Liver (tissue), 9 donors: ENCODE results near the gene FRMD4A. TPM values are rescaled to one million over a fixed set of nuclear protein-coding genes. Genes with fewer than 3 reads are reported as not detected.

Experiments
- DNase-seq: peaks from one replicate; pipeline ENCODE4 v3.0.0-alpha.2; 2017; ENCODE audit warnings: low spot score
- H3K27ac ChIP-seq, 2 donors: one replicate each; pipeline ENCODE4 v1.7.0; 2013; ENCODE audit warnings: inconsistent platforms in 2 of 2, low read length in 2 of 2, control low read depth in 1 of 2, low read depth in 1 of 2, mild to moderate bottlenecking in 1 of 2
- H3K27me3 ChIP-seq, 4 donors: one replicate each; pipeline versions ENCODE4 v1.6.1 to v1.7.0; 2013; ENCODE audit warnings: low read length in 3 of 4, inconsistent platforms in 1 of 4, mild to moderate bottlenecking in 1 of 4, moderate library complexity in 1 of 4; ENCODE audit not compliant: control insufficient read depth in 4 of 4, insufficient read depth in 4 of 4
- H3K36me3 ChIP-seq, 4 donors: one replicate each; pipeline versions ENCODE4 v1.6.1 to v1.7.0; 2013; ENCODE audit warnings: low read length in 3 of 4, mild to moderate bottlenecking in 3 of 4, low read depth in 1 of 4, moderate library complexity in 1 of 4; ENCODE audit not compliant: control insufficient read depth in 4 of 4, insufficient read depth in 3 of 4
- H3K4me1 ChIP-seq, 4 donors: one replicate each; pipeline versions ENCODE4 v1.6.1 to v1.7.0; 2013; ENCODE audit warnings: low read length in 3 of 4, mild to moderate bottlenecking in 3 of 4, moderate library complexity in 1 of 4; ENCODE audit not compliant: control insufficient read depth in 4 of 4, insufficient read depth in 4 of 4
- H3K4me3 ChIP-seq, 3 donors: one replicate each; pipeline versions ENCODE4 v1.6.1 to v1.7.0; 2013; ENCODE audit warnings: low read length in 3 of 3, control low read depth in 1 of 3, low read depth in 1 of 3, mild to moderate bottlenecking in 1 of 3
- H3K9ac ChIP-seq, 2 donors: one replicate each; pipeline ENCODE4 v1.7.0; 2013; ENCODE audit warnings: low read length in 2 of 2, mild to moderate bottlenecking in 2 of 2, moderate library complexity in 2 of 2, control low read depth in 1 of 2, low read depth in 1 of 2
- H3K9me3 ChIP-seq, 4 donors: one replicate each; pipeline versions ENCODE4 v1.6.1 to v1.7.0; 2013; ENCODE audit warnings: low read length in 3 of 4; ENCODE audit not compliant: control insufficient read depth in 4 of 4
- ATF3 ChIP-seq: IDR thresholded peaks from 2 replicates; pipeline ENCODE4 v1.6.1; 2016; ENCODE audit warnings: antibody characterized with exemption
- CTCF ChIP-seq: fragments of 150-350 bp; IDR thresholded peaks from 2 replicates; pipeline ENCODE4 v1.5.1; 2017; ENCODE audit warnings: improper control_type of control experiment, low read depth, low read length; ENCODE audit not compliant: missing input control
- EGR1 ChIP-seq, 2 donors: IDR thresholded peaks; 2 replicates each; pipeline ENCODE4 v1.6.1; 2016 to 2018; ENCODE audit warnings: antibody characterized with exemption in 2 of 2, low read depth in 2 of 2
- FOXA1 ChIP-seq: IDR thresholded peaks from 2 replicates; pipeline ENCODE4 v1.6.1; 2016; ENCODE audit warnings: antibody characterized with exemption
- FOXA2 ChIP-seq: IDR thresholded peaks from 2 replicates; pipeline ENCODE4 v1.6.1; 2016; ENCODE audit warnings: antibody characterized with exemption
- GABPA ChIP-seq, 2 donors: IDR thresholded peaks in 1 of 2; conservative IDR thresholded peaks in 1 of 2; 2 replicates each; pipeline ENCODE4 v1.6.1; 2016; ENCODE audit warnings: antibody characterized with exemption in 2 of 2, mild to moderate bottlenecking in 1 of 2, moderate library complexity in 1 of 2
- HNF4A ChIP-seq, 2 donors: conservative IDR thresholded peaks; 2 replicates each; pipeline ENCODE4 v1.6.1; 2016; ENCODE audit warnings: antibody characterized with exemption in 2 of 2, mild to moderate bottlenecking in 2 of 2
- HNF4G ChIP-seq: IDR thresholded peaks from 2 replicates; pipeline ENCODE4 v1.6.1; 2016; ENCODE audit warnings: antibody characterized with exemption
- JUND ChIP-seq, 2 donors: IDR thresholded peaks; 2 replicates each; pipeline ENCODE4 v1.6.1; 2016; ENCODE audit warnings: antibody characterized with exemption in 2 of 2
- MAX ChIP-seq: IDR thresholded peaks from 2 replicates; pipeline ENCODE4 v1.6.1; 2016; ENCODE audit warnings: antibody characterized with exemption
- NR2F2 ChIP-seq: IDR thresholded peaks from 2 replicates; pipeline ENCODE4 v1.6.1; 2016; ENCODE audit warnings: antibody characterized with exemption
- RAD21 ChIP-seq, 2 donors: IDR thresholded peaks; 2 replicates each; pipeline ENCODE4 v1.6.1; 2016; ENCODE audit warnings: antibody characterized with exemption in 2 of 2, mild to moderate bottlenecking in 2 of 2
- REST ChIP-seq: IDR thresholded peaks from 2 replicates; pipeline ENCODE4 v1.6.1; 2016; ENCODE audit warnings: antibody characterized with exemption, mild to moderate bottlenecking
- RXRA ChIP-seq, 2 donors: IDR thresholded peaks; 2 replicates each; pipeline ENCODE4 v1.6.1; 2017 to 2018; ENCODE audit warnings: antibody characterized with exemption in 2 of 2, mild to moderate bottlenecking in 1 of 2
- SP1 ChIP-seq: IDR thresholded peaks from 2 replicates; pipeline ENCODE4 v1.6.1; 2018; ENCODE audit warnings: antibody characterized with exemption, mild to moderate bottlenecking
- TAF1 ChIP-seq: conservative IDR thresholded peaks from 2 replicates; pipeline ENCODE4 v1.6.1; 2016; ENCODE audit warnings: antibody characterized with exemption, mild to moderate bottlenecking
- YY1 ChIP-seq: IDR thresholded peaks from 2 replicates; pipeline ENCODE4 v1.6.1; 2016; ENCODE audit warnings: antibody characterized with exemption, mild to moderate bottlenecking
- ZBTB33 ChIP-seq: IDR thresholded peaks from 2 replicates; pipeline ENCODE4 v1.6.1; 2016; ENCODE audit warnings: antibody characterized with exemption
- WGBS: extraction: QIAGEN DNeasy Blood & Tissue Kit; methylation state at CpG from one replicate; pipeline ENCODE4 v1.1.7; 2013; 5-methylcytosine and 5-hydroxymethylcytosine counted together
- polyA plus RNA-seq, 2 donors: library from polyadenylated mRNA; stranded (reverse) in 1 of 2; unstranded in 1 of 2; fragments of 200-250 nt in 1 of 2; fragments of >200 nt in 1 of 2; fragmentation: Nextera tagmentation in 1 of 2; extraction: Ambion mirVana in 1 of 2; gene quantifications; one replicate each; pipeline versions ENCODE4 v1.2.1 to v1.2.3, GENCODE V29; 2013 to 2015
- total RNA-seq, 2 donors: library from RNA; depleted of rRNA; stranded (reverse); fragments of >200 nt; gene quantifications; one replicate each; pipeline ENCODE4 v1.2.3, GENCODE V29; 2014
- donor health status: healthy.
- donor health status: healthy.
- donor health status: healthy.
- donor health status: healthy.
- donor health status: healthy.

The FRMD4A gene
- total and polyA plus RNA-seq, 4 donors, result 8.2 to 34.3 (median 13.1) TPM

GRCh38 chr10:13736506-13736905 is 594.2 kb downstream of the FRMD4A start:
- Histone ChIP-seq H3K9ac (no peak overlapping the region), H3K27me3 (no peaks in the 10 kb centered on the region), H3K4me3 (no peak overlapping the region), H3K9me3 (no peaks in the 10 kb centered on the region), H3K4me1 (no peaks in the 10 kb centered on the region), H3K27ac (no peak overlapping the region), H3K36me3 (peaks cover 0 to 7% (median 0%) of the 10 kb centered on the region in 4 donors)
- WGBS, result 92% methylated on average over 3 of the region's 3 CpGs
- DNase-seq, result no peak
- TF ChIP-seq FOXA1 (no peak), HNF4G (no peak), ZBTB33 (no peak), HNF4A (conservative IDR thresholded peaks at IDR 0.05) (no peak), CTCF (no peak), RAD21 (IDR thresholded peaks at IDR 0.05) (no peak), TAF1 (no peak), NR2F2 (no peak), FOXA2 (no peak), YY1 (no peak), EGR1 (IDR thresholded peaks at IDR 0.05; ENCODE audit: low read depth in 2 of 2) (no peak), JUND (IDR thresholded peaks at IDR 0.05) (no peak), RXRA (IDR thresholded peaks at IDR 0.05) (no peak), GABPA (IDR thresholded peaks at IDR 0.05 in 1 of 2, conservative IDR thresholded peaks at IDR 0.05 in 1 of 2) (no peak), REST (no peak), ATF3 (no peak), MAX (no peak), SP1 (no peak)
